ENCODE results near the gene ECHS1. TPM values are rescaled to one million over a fixed set of nuclear protein-coding genes. Genes with fewer than 3 reads are reported as not detected.

The ECHS1 gene
- total RNA-seq, 4 donors from 2014 or later = 64.0 to 77.7 (median 73.2) TPM

DNA sequence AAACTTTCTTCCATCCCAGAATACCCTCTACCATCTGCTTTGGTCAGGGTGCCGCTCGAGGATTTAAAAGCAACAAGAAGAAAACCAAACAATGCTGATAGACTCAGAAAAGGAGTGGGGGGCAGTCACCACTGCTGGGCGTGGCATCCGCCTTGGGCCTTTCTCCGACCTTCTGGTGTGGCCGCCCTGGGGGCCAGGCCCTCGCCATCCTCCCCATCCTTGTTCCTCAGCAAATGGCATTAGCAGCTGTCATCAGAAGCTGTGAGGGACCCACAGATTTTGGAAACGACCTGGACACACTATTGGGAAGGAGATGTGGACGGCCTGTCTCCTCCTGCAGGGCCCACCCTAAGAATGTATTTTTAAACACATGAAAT is 60.4 kb downstream of the ECHS1 start:
- no peaks in the 10 kb centered on the region for H3K27me3 ChIP-seq
- H3K36me3 ChIP-seq = peaks cover 10 to 40% (median 35%) of the 10 kb centered on the region in 4 donors
- no peak overlapping the region for H3K4me3 ChIP-seq
- H3K27ac ChIP-seq (replicated peaks in 1 of 4) = no peak overlapping the region
- no peak for TF ChIP-seq POLR2AphosphoS5 (IDR thresholded peaks at IDR 0.05)
- TF ChIP-seq, protein P1, sequence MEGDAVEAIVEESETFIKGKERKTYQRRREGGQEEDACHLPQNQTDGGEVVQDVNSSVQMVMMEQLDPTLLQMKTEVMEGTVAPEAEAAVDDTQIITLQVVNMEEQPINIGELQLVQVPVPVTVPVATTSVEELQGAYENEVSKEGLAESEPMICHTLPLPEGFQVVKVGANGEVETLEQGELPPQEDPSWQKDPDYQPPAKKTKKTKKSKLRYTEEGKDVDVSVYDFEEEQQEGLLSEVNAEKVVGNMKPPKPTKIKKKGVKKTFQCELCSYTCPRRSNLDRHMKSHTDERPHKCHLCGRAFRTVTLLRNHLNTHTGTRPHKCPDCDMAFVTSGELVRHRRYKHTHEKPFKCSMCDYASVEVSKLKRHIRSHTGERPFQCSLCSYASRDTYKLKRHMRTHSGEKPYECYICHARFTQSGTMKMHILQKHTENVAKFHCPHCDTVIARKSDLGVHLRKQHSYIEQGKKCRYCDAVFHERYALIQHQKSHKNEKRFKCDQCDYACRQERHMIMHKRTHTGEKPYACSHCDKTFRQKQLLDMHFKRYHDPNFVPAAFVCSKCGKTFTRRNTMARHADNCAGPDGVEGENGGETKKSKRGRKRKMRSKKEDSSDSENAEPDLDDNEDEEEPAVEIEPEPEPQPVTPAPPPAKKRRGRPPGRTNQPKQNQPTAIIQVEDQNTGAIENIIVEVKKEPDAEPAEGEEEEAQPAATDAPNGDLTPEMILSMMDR (IDR thresholded peaks at IDR 0.05) = no peak
- no peak for TF ChIP-seq EP300 (IDR thresholded peaks at IDR 0.05)
- no peak for TF ChIP-seq POLR2A (IDR thresholded peaks at IDR 0.05; ENCODE audit: low read depth)
- intact Hi-C loops (cut with DNase I) = loop anchor here (2.0 to 5.0 kb wide), 2 partner anchors 52 to 65 kb away; partner anchors contain the start of gene PAOX
- DNase-seq (ENCODE audit: extremely low spot score) = no peak
- 93% methylated on average over 9 of the region's 9 CpGs for WGBS
- H3K4me1 ChIP-seq = peaks cover 4 to 19% (median 17%) of the 10 kb centered on the region in 4 donors
- H3K9me3 ChIP-seq = no peaks in the 10 kb centered on the region

Small RNA genes within 50 kb of the gene (small RNA-seq; reads per million reads assigned to genes)
- gene AL360181.4 (0 reads per million in 3 donors), gene BANF1P2 (0 reads per million in 3 donors), gene MIR3944 (0 reads per million in 3 donors)

Other genes with a start within 250 kb of the ECHS1 start
- gene KNDC1, start 213.1 kb downstream of the ECHS1 start, total RNA-seq = 1 to 10 TPM in 2 of 4 donors, under 1 TPM in 2; 0.42 to 1.7 (median 0.95) TPM
- gene UTF1, start 143.1 kb downstream of the ECHS1 start, total RNA-seq = not detected
- 1 to 10 TPM in 3 of 4 donors, under 1 TPM in 1; 0.46 to 2.5 (median 2.0) TPM for gene VENTX, start 135.5 kb downstream of the ECHS1 start, total RNA-seq
- gene ADAM8, start 96.5 kb downstream of the ECHS1 start, total RNA-seq = 1 to 10 TPM; 1.2 to 8.9 (median 2.3) TPM
- gene TUBGCP2, start 64.5 kb downstream of the ECHS1 start, total RNA-seq = 10 to 100 TPM; 30.2 to 54.4 (median 39.0) TPM
- gene ZNF511, start 64.4 kb downstream of the ECHS1 start, total RNA-seq = 10 to 100 TPM; 22.9 to 34.8 (median 33.0) TPM
- 1 to 10 TPM; 1.6 to 3.6 (median 2.3) TPM for gene CALY, start 36.5 kb downstream of the ECHS1 start, total RNA-seq
- not detected for gene PRAP1, start 26.0 kb downstream of the ECHS1 start, total RNA-seq
- 10 to 100 TPM in 2 of 4 donors, 1 to 10 TPM in 2; 7.9 to 12.2 (median 10.5) TPM for gene FUOM, start 15.3 kb downstream of the ECHS1 start, total RNA-seq
- gene PAOX, start 5.9 kb upstream of the ECHS1 start, total RNA-seq = 10 to 100 TPM; 10.1 to 15.0 (median 14.3) TPM
- gene MTG1, start 20.8 kb upstream of the ECHS1 start, total RNA-seq = 10 to 100 TPM; 12.6 to 23.6 (median 15.9) TPM
- gene SPRN, start 51.3 kb upstream of the ECHS1 start, total RNA-seq = under 1 TPM in 2 of 4 donors, not detected in 2; 0.34 to 0.71 TPM
- 1 to 10 TPM in 3 of 4 donors, under 1 TPM in 1; 0.65 to 1.7 (median 1.4) TPM for gene SCART1, start 80.6 kb upstream of the ECHS1 start, total RNA-seq
- under 1 TPM; 0.83 to 0.98 (median 0.87) TPM for gene CYP2E1, start 154.0 kb upstream of the ECHS1 start, total RNA-seq
- gene SYCE1, start 192.2 kb upstream of the ECHS1 start, total RNA-seq = 1 to 10 TPM in 1 of 4 donors, under 1 TPM in 1, not detected in 2; 0.50 to 10.0 TPM

Data from esophagus muscularis mucosa (tissue), 4 donors.